HEK293 (cell line): ENCODE measurements around the gene WDFY2.
A peak's percentile ranks its signal among the peaks of the same experiment; 100 is the strongest.

ENCODE experiments used
- GFI1B ChIP-seq: fragments of 450-650 bp; formaldehyde crosslinking; IDR thresholded peaks from 2 replicates; pipeline ENCODE4 v1.5.1; 2016; ENCODE audit warnings: missing biosample characterization, missing genetic modification characterization
- KLF8 ChIP-seq: fragments of 450-650 bp; formaldehyde crosslinking; IDR thresholded peaks from 2 replicates; pipeline ENCODE4 v1.5.1; 2016; ENCODE audit warnings: missing biosample characterization, missing genetic modification characterization
- KLF9 ChIP-seq: fragments of 450-650 bp; formaldehyde crosslinking; IDR thresholded peaks from 2 replicates; pipeline ENCODE4 v1.5.1; 2016; ENCODE audit warnings: missing biosample characterization, missing genetic modification characterization, low read depth
- OVOL3 ChIP-seq: fragments of 450-650 bp; formaldehyde crosslinking; IDR thresholded peaks from 2 replicates; pipeline ENCODE4 v1.5.1; 2016; ENCODE audit warnings: missing biosample characterization, missing genetic modification characterization
- PRDM1 ChIP-seq: fragments of 450-650 bp; formaldehyde crosslinking; IDR thresholded peaks from 2 replicates; pipeline ENCODE4; 2016; ENCODE audit warnings: missing biosample characterization, missing genetic modification characterization
- PRDM2 ChIP-seq: fragments of 450-650 bp; formaldehyde crosslinking; IDR thresholded peaks from 2 replicates; pipeline ENCODE4 v1.5.1; 2016; ENCODE audit warnings: missing biosample characterization, missing genetic modification characterization, borderline replicate concordance
- REST ChIP-seq: fragments of 450-650 bp; formaldehyde crosslinking; IDR thresholded peaks from 2 replicates; pipeline ENCODE4 v1.5.1; 2016; ENCODE audit warnings: missing biosample characterization, missing genetic modification characterization
- WT1 ChIP-seq: fragments of 450-650 bp; formaldehyde crosslinking; IDR thresholded peaks from 2 replicates; pipeline ENCODE4 v1.5.1; 2016; ENCODE audit warnings: missing biosample characterization, missing genetic modification characterization
- ZNF292 ChIP-seq: fragments of 450-650 bp; formaldehyde crosslinking; IDR thresholded peaks from 2 replicates; pipeline ENCODE4 v1.5.1; 2016; ENCODE audit warnings: low read depth, missing biosample characterization, missing genetic modification characterization, borderline replicate concordance
- ZNF391 ChIP-seq: fragments of 450-650 bp; formaldehyde crosslinking; IDR thresholded peaks from 2 replicates; pipeline ENCODE4 v1.5.1; 2016; ENCODE audit warnings: low read depth, missing biosample characterization, missing genetic modification characterization, borderline replicate concordance
- ZNF416 ChIP-seq: fragments of 450-650 bp; formaldehyde crosslinking; IDR thresholded peaks from 2 replicates; pipeline ENCODE4 v1.5.1; 2016; ENCODE audit warnings: missing biosample characterization, missing genetic modification characterization
- ZNF510 ChIP-seq: fragments of 450-650 bp; formaldehyde crosslinking; IDR thresholded peaks from 2 replicates; pipeline ENCODE4 v1.5.1; 2018; ENCODE audit warnings: mild to moderate bottlenecking, missing genetic modification characterization, missing biosample characterization; ENCODE audit not compliant: insufficient replicate concordance
- ZNF548 ChIP-seq: fragments of 450-650 bp; formaldehyde crosslinking; IDR thresholded peaks from 2 replicates; pipeline ENCODE4 v1.5.1; 2016; ENCODE audit warnings: missing biosample characterization, missing genetic modification characterization
- ZNF585B ChIP-seq: fragments of 450-650 bp; formaldehyde crosslinking; IDR thresholded peaks from 2 replicates; pipeline ENCODE4 v1.5.1; 2016; ENCODE audit warnings: missing biosample characterization, missing genetic modification characterization
- ZNF596 ChIP-seq: fragments of 450-650 bp; IDR thresholded peaks from 2 replicates; pipeline ENCODE4 v1.5.0; 2018; ENCODE audit warnings: missing biosample characterization, mild to moderate bottlenecking, missing genetic modification characterization, moderate library complexity
- ZNF670 ChIP-seq: fragments of 450-650 bp; formaldehyde crosslinking; IDR thresholded peaks from 2 replicates; pipeline ENCODE4 v1.5.1; 2016; ENCODE audit warnings: missing biosample characterization, missing genetic modification characterization, low read depth
- ZNF776 ChIP-seq: fragments of 450-650 bp; formaldehyde crosslinking; IDR thresholded peaks from 2 replicates; pipeline ENCODE4 v1.5.0; 2017; ENCODE audit warnings: missing biosample characterization, missing genetic modification characterization, borderline replicate concordance
- TF ChIP-seq, protein P1 (sequence below): fragments of 450-650 bp; formaldehyde crosslinking; optimal IDR thresholded peaks from 2 replicates; pipeline ENCODE3; 2016; ENCODE audit warnings: missing biosample characterization, mild to moderate bottlenecking, missing genetic modification characterization
- TF ChIP-seq, protein P2 (sequence below): fragments of 450-650 bp; formaldehyde crosslinking; IDR thresholded peaks from 2 replicates; pipeline ENCODE4 v1.5.1; 2016; ENCODE audit warnings: missing biosample characterization, missing genetic modification characterization
- TF ChIP-seq, protein P3 (sequence below): fragments of 450-650 bp; formaldehyde crosslinking; IDR thresholded peaks from 2 replicates; pipeline ENCODE4 v1.5.1; 2017; ENCODE audit warnings: missing biosample characterization, missing genetic modification characterization
- TF ChIP-seq, protein P4 (sequence below): fragments of 450-650 bp; formaldehyde crosslinking; IDR thresholded peaks from 2 replicates; pipeline ENCODE4 v1.5.1; 2016; ENCODE audit warnings: missing biosample characterization, missing genetic modification characterization
- TF ChIP-seq, protein P5 (sequence below): fragments of 450-650 bp; formaldehyde crosslinking; IDR thresholded peaks from 2 replicates; pipeline ENCODE4 v1.5.1; 2017; ENCODE audit warnings: missing biosample characterization, mild to moderate bottlenecking, missing genetic modification characterization, moderate library complexity

WDFY2 gene

DNA sequence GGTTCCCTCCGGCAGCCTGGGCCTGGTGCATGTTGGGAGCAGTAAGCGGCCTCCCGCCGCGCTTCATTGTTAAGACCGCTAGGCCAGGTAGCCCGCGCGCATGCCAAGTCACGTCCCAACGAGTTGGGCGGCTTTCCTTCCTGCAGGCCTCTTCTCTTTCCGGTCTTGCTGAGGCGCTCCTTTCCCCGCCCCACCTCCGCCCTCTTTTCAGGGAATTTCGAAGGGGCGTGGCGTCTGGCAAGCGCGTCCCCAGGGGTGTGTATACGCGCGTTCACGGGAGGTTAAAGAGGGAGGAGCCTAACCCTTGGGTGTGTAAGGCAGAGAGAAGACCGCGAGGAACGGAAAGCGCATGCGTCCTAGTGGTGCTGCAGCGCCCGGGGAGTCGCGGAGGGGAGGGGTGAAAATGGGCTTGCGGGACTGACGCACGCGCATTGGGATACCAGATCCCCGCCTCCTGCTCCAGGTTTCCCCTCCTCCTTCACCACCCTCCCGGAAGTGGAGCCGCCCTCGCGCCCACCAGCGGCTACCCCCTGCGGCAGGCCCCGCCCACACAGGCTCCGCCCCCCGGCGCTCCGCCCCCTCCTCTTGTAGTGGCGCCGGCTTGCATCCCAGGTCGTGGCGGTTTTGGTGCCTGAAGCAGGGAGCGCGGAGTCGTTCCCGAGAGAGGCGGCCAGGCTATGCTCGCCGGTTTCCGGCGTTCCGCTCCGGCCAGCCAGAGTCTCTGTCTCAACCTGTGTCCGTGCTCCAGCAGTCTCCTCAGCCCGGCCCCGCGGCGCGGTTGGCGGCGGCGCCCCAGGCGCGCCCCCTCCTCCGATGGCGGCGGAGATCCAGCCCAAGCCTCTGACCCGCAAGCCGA lies at the start of gene WDFY2 (continued):
- TF ChIP-seq OVOL3 (tag by site-specific recombination) (peak; percentile 78; the same call in 1 of the 2 replicates), PRDM2 (tag by site-specific recombination) (no peak), WT1 (tag by site-specific recombination) (no peak; the same call in 1 of the 2 replicates), ZNF416 (tag by site-specific recombination) (no peak), REST (tag by site-specific recombination) (peak; percentile 44; the same call in 1 of the 2 replicates), KLF9 (tag by site-specific recombination) (peak; percentile 98), KLF8 (tag by site-specific recombination) (peak; percentile 91), ZNF776 (tag by site-specific recombination) (no peak), ZNF292 (tag by site-specific recombination) (no peak), ZNF670 (tag by site-specific recombination) (no peak), PRDM1 (tag by site-specific recombination) (peak; percentile 75), ZNF391 (tag by site-specific recombination) (0 out of 2 replicates have a peak, but pooled peaks have one; percentile 53), GFI1B (tag by site-specific recombination) (no peak), ZNF596 (tag by site-specific recombination) (no peak), ZNF510 (no peak), ZNF548 (tag by site-specific recombination) (no peak), ZNF585B (tag by site-specific recombination) (no peak)
- TF ChIP-seq, protein P1, sequence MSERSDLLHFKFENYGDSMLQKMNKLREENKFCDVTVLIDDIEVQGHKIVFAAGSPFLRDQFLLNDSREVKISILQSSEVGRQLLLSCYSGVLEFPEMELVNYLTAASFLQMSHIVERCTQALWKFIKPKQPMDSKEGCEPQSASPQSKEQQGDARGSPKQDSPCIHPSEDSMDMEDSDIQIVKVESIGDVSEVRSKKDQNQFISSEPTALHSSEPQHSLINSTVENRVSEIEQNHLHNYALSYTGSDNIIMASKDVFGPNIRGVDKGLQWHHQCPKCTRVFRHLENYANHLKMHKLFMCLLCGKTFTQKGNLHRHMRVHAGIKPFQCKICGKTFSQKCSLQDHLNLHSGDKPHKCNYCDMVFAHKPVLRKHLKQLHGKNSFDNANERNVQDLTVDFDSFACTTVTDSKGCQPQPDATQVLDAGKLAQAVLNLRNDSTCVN (tag by site-specific recombination) = peak; percentile 97
- TF ChIP-seq, protein P2, sequence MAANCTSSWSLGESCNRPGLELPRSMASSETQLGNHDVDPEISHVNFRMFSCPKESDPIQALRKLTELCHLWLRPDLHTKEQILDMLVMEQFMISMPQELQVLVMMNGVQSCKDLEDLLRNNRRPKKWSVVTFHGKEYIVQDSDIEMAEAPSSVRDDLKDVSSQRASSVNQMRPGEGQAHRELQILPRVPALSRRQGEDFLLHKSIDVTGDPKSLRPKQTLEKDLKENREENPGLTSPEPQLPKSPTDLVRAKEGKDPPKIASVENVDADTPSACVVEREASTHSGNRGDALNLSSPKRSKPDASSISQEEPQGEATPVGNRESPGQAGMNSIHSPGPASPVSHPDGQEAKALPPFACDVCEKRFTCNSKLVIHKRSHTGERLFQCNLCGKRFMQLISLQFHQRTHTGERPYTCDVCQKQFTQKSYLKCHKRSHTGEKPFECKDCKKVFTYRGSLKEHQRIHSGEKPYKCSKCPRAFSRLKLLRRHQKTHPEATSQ = peak; percentile 78; the same call in 1 of the 2 replicates
- TF ChIP-seq, protein P3, sequence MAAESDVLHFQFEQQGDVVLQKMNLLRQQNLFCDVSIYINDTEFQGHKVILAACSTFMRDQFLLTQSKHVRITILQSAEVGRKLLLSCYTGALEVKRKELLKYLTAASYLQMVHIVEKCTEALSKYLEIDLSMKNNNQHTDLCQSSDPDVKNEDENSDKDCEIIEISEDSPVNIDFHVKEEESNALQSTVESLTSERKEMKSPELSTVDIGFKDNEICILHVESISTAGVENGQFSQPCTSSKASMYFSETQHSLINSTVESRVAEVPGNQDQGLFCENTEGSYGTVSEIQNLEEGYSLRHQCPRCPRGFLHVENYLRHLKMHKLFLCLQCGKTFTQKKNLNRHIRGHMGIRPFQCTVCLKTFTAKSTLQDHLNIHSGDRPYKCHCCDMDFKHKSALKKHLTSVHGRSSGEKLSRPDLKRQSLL (tag by site-specific recombination) = no peak
- TF ChIP-seq, protein P4, sequence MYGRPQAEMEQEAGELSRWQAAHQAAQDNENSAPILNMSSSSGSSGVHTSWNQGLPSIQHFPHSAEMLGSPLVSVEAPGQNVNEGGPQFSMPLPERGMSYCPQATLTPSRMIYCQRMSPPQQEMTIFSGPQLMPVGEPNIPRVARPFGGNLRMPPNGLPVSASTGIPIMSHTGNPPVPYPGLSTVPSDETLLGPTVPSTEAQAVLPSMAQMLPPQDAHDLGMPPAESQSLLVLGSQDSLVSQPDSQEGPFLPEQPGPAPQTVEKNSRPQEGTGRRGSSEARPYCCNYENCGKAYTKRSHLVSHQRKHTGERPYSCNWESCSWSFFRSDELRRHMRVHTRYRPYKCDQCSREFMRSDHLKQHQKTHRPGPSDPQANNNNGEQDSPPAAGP (tag by site-specific recombination) = no peak
- TF ChIP-seq, protein P5, sequence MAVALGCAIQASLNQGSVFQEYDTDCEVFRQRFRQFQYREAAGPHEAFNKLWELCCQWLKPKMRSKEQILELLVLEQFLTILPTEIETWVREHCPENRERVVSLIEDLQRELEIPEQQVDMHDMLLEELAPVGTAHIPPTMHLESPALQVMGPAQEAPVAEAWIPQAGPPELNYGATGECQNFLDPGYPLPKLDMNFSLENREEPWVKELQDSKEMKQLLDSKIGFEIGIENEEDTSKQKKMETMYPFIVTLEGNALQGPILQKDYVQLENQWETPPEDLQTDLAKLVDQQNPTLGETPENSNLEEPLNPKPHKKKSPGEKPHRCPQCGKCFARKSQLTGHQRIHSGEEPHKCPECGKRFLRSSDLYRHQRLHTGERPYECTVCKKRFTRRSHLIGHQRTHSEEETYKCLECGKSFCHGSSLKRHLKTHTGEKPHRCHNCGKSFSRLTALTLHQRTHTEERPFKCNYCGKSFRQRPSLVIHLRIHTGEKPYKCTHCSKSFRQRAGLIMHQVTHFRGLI = peak; percentile 98
